ENCODE results near the gene CERS1.
A peak's percentile ranks its signal among the peaks of the same experiment; 100 is the strongest.
"Not testable (repeated sequence)": the region's sequence is repeated elsewhere in the genome, so short reads cannot be mapped to it uniquely, and the experiment has no call there.

Gene CERS1

GRCh38 chr19:18919900-18920214, 23.9 kb upstream of the CERS1 start:
- no peak for DNase-seq

GRCh38 chr19:18919086-18919899, 23.3 kb upstream of the CERS1 start, which contains the start of the genes COPE and DDX49:
TSS of gene COPE (minus strand) at chr19:18919387. CDS start at chr19:18919348, 39 bp downstream.
TSS of gene DDX49 (plus strand) at chr19:18919715. CDS start at chr19:18919742, 27 bp downstream.
- peak; percentile 87 to 100 (median 98) for DNase-seq

- not testable (repeated sequence) for DNase-seq
These were observed 21.6 kb upstream of the CERS1 start for GRCh38 chr19:18917593-18917992.

- DNase-seq, result peak in 46 of 51 donors; percentile 7 to 86 (median 56)
These were observed 19.7 kb upstream of the CERS1 start for GRCh38 chr19:18915639-18916038.

- DNase-seq, result no peak
These were observed 17.5 kb upstream of the CERS1 start for GRCh38 chr19:18913466-18913865.

- DNase-seq, result no peak
These were observed 17.0 kb upstream of the CERS1 start for GRCh38 chr19:18912933-18913332.

- no peak for DNase-seq
These were observed 15.0 kb upstream of the CERS1 start for GRCh38 chr19:18910801-18911436.

GRCh38 chr19:18910010-18910409, 14.1 kb upstream of the CERS1 start:
- no peak for DNase-seq

- peak in 19 of 51 donors; percentile 8 to 65 (median 35) for DNase-seq
These were observed 13.1 kb upstream of the CERS1 start for GRCh38 chr19:18908917-18909619.

GRCh38 chr19:18906605-18907519, 10.9 kb upstream of the CERS1 start:
- peak in 49 of 51 donors; percentile 26 to 96 (median 78) for DNase-seq

GRCh38 chr19:18905513-18906236, 9.7 kb upstream of the CERS1 start:
- peak in 1 of 51 donors; percentile 60 for DNase-seq

GRCh38 chr19:18905058-18905456, 9.1 kb upstream of the CERS1 start:
- DNase-seq, result no peak

GRCh38 chr19:18904334-18905057, 8.5 kb upstream of the CERS1 start:
- peak in 42 of 51 donors; percentile 6 to 92 (median 66) for DNase-seq

- DNase-seq, result no peak
These were observed 7.4 kb upstream of the CERS1 start for GRCh38 chr19:18903156-18904037.

- not testable (repeated sequence) for DNase-seq
These were observed 6.6 kb upstream of the CERS1 start for GRCh38 chr19:18902519-18902918.

GRCh38 chr19:18901491-18901890, 5.5 kb upstream of the CERS1 start:
- DNase-seq, result no peak

GRCh38 chr19:18900700-18901481, 4.9 kb upstream of the CERS1 start:
- DNase-seq, result no peak

Data from hypothalamus (tissue), 51 donors.